Hematopoietic multipotent progenitor cell treated with erythropoietin and hydrocortisone succinate and interleukin-3 and kit ligand, for 17 days (in vitro differentiated cells): ENCODE data around the gene MRPL11.
"Not testable (repeated sequence)": the region's sequence is repeated elsewhere in the genome, so short reads cannot be mapped to it uniquely, and the experiment has no call there.

Experiments
- DNase-seq: peaks from one replicate; pipeline ENCODE4 v3.0.0-alpha.2; 2015; ENCODE audit warnings: low spot score

MRPL11 gene

GRCh38 chr11:66467034-66467659 lies 28.5 kb upstream of the MRPL11 start:
- no peak for DNase-seq

- peak; percentile 88 for DNase-seq
Measured at GRCh38 chr11:66466225-66467033, 27.8 kb upstream of the MRPL11 start, which contains the start of gene PELI3. Gene PELI3 (plus strand): TSS chr11:66466905. CDS start chr11:66468129, 1,224 bp downstream.

- no peak for DNase-seq
Measured at GRCh38 chr11:66465373-66466224, 27.0 kb upstream of the MRPL11 start.

- DNase-seq = no peak
Measured at GRCh38 chr11:66464916-66465315, 26.3 kb upstream of the MRPL11 start.

GRCh38 chr11:66464116-66464515 lies 25.5 kb upstream of the MRPL11 start:
- DNase-seq = not testable (repeated sequence)

- DNase-seq = no peak
Measured at GRCh38 chr11:66462911-66463310, 24.3 kb upstream of the MRPL11 start.

GRCh38 chr11:66462010-66462409 lies 23.4 kb upstream of the MRPL11 start:
- DNase-seq = no peak

- no peak for DNase-seq
Measured at GRCh38 chr11:66459138-66459778, 20.6 kb upstream of the MRPL11 start.

- no peak for DNase-seq
Measured at GRCh38 chr11:66457826-66458225, 19.2 kb upstream of the MRPL11 start.

GRCh38 chr11:66454828-66455227 lies 16.2 kb upstream of the MRPL11 start:
- DNase-seq = no peak

- DNase-seq = no peak
Measured at GRCh38 chr11:66454247-66454646, 15.6 kb upstream of the MRPL11 start.

- no peak for DNase-seq
Measured at GRCh38 chr11:66451663-66452062, 13.0 kb upstream of the MRPL11 start.

GRCh38 chr11:66450560-66450959 lies 11.9 kb upstream of the MRPL11 start:
- no peak for DNase-seq

- no peak for DNase-seq
Measured at GRCh38 chr11:66448523-66448922, 9.9 kb upstream of the MRPL11 start.

- no peak for DNase-seq
Measured at GRCh38 chr11:66447012-66447411, 8.4 kb upstream of the MRPL11 start.

- DNase-seq = no peak
Measured at GRCh38 chr11:66443602-66444001, 5.0 kb upstream of the MRPL11 start.

- not testable (repeated sequence) for DNase-seq
Measured at GRCh38 chr11:66440940-66441282, 2.3 kb upstream of the MRPL11 start.

GRCh38 chr11:66440101-66440939 lies 1.7 kb upstream of the MRPL11 start:
- DNase-seq = not testable (repeated sequence)

- DNase-seq = no peak
Measured at GRCh38 chr11:66437979-66438503, 607 bp downstream of the MRPL11 start.

- no peak for DNase-seq
Measured at GRCh38 chr11:66432597-66432996, 6.1 kb downstream of the MRPL11 start.

- DNase-seq = not testable (repeated sequence)
Measured at GRCh38 chr11:66431871-66432329, 6.7 kb downstream of the MRPL11 start.
